Hindlimb muscle (tissue), 1 donor: Measurements from ENCODE around the gene MEI1. TPM values are rescaled to one million over a fixed set of nuclear protein-coding genes. Genes with fewer than 3 reads are reported as not detected.
"Not testable (repeated sequence)": the region's sequence is repeated elsewhere in the genome, so short reads cannot be mapped to it uniquely, and the experiment has no call there.

ENCODE experiments used
- DNase-seq: peaks from one replicate; pipeline ENCODE4 v3.0.0-alpha.2; 2013
- polyA plus RNA-seq: library from polyadenylated mRNA; unstranded; fragments of 120-200 nt; gene quantifications from one replicate; pipeline ENCODE4 v1.2.1, GENCODE V29; 2013; ENCODE audit not compliant: insufficient read length

The MEI1 gene
- polyA plus RNA-seq, 1 donor = 1.1 TPM

- DNase-seq = no peak
Observed at GRCh38 chr22:41825376-41825775, 126.1 kb downstream of the MEI1 start.

- DNase-seq = no peak
Observed at GRCh38 chr22:41826021-41826420, 126.7 kb downstream of the MEI1 start.

- no peak for DNase-seq
Observed at GRCh38 chr22:41826430-41827383, 127.4 kb downstream of the MEI1 start.

GRCh38 chr22:41827671-41828070 is 128.4 kb downstream of the MEI1 start:
- no peak for DNase-seq

GRCh38 chr22:41828516-41828915 is 129.2 kb downstream of the MEI1 start:
- DNase-seq = no peak

- DNase-seq = no peak
Observed at GRCh38 chr22:41830174-41830573, 130.9 kb downstream of the MEI1 start.

- peak; percentile 41 for DNase-seq
Observed at GRCh38 chr22:41831383-41831782, 132.1 kb downstream of the MEI1 start.

GRCh38 chr22:41831828-41832552 is 132.7 kb downstream of the MEI1 start:
- DNase-seq = no peak

- peak; percentile 100 for DNase-seq
Observed at GRCh38 chr22:41832553-41833368, 133.5 kb downstream of the MEI1 start, which contains the start of gene SREBF2. SREBF2 (plus strand) TSS chr22:41833105; CDS start chr22:41833271, 166 bp downstream.

GRCh38 chr22:41833369-41834004 is 134.2 kb downstream of the MEI1 start:
- peak; percentile 57 for DNase-seq

- DNase-seq = no peak
Observed at GRCh38 chr22:41834005-41834944, 135.0 kb downstream of the MEI1 start.

GRCh38 chr22:41835462-41835861 is 136.2 kb downstream of the MEI1 start:
- DNase-seq = not testable (repeated sequence)

GRCh38 chr22:41836551-41836950 is 137.2 kb downstream of the MEI1 start:
- no peak for DNase-seq

- no peak for DNase-seq
Observed at GRCh38 chr22:41838842-41839618, 139.7 kb downstream of the MEI1 start.

- no peak for DNase-seq
Observed at GRCh38 chr22:41840216-41840615, 140.9 kb downstream of the MEI1 start.

- DNase-seq = no peak
Observed at GRCh38 chr22:41841085-41841712, 141.9 kb downstream of the MEI1 start.

- no peak for DNase-seq
Observed at GRCh38 chr22:41842996-41843970, 144.0 kb downstream of the MEI1 start.

- DNase-seq = no peak
Observed at GRCh38 chr22:41844036-41844435, 144.7 kb downstream of the MEI1 start.
